ENCODE measurements around the gene BNIP2. TPM values are rescaled to one million over a fixed set of nuclear protein-coding genes. Genes with fewer than 3 reads are reported as not detected.
A peak's percentile ranks its signal among the peaks of the same experiment; 100 is the strongest.

Gene BNIP2
- total RNA-seq, 1 experiment from 2014 or later = 43.5 TPM

GRCh38 chr15:59736181-59736580 lies 47.1 kb upstream of the BNIP2 start:
- Mint-ChIP-seq H3K4me1 (peaks cover 3% of the 10 kb centered on the region in 2 experiments; a peak in 3 of 4 replicates), H3K36me3 (ENCODE audit: insufficient read depth in 1 of 3, low read depth in 3 of 3) (no peaks in the 10 kb centered on the region), H3K4me3 (no peak overlapping the region), H3K27ac (no peak overlapping the region), H3K27me3 (ENCODE audit: low read depth) (no peaks in the 10 kb centered on the region; the same call in 1 of the 2 replicates), H3K9me3 (no peaks in the 10 kb centered on the region; a peak in 1 of 5 replicates)
- H2AFZ ChIP-seq (ENCODE audit: low read length) = no peak overlapping the region
- H3K4me2 ChIP-seq (ENCODE audit: insufficient read depth, insufficient read length, low read length) = no peak overlapping the region
- no peak overlapping the region for H3K27ac ChIP-seq (ENCODE audit: insufficient read length, low read depth, low read length)
- H3K9me3 ChIP-seq (ENCODE audit: control insufficient read depth, low read depth, low read length) = no peaks in the 10 kb centered on the region
- no peaks in the 10 kb centered on the region for H3K27me3 ChIP-seq (ENCODE audit: insufficient read depth, low read length)
- no peaks in the 10 kb centered on the region for H3K23me2 ChIP-seq (ENCODE audit: insufficient read length, low read depth, low read length, poor library complexity, severe bottlenecking)
- no peaks in the 10 kb centered on the region for H4K20me1 ChIP-seq (ENCODE audit: control insufficient read depth, insufficient read depth, insufficient read length)
- H2BK20ac ChIP-seq (ENCODE audit: low read depth, low read length, poor library complexity, severe bottlenecking) = no peak overlapping the region
- TF ChIP-seq CTCF (conservative IDR thresholded peaks at IDR 0.05) = peak; percentile 45
- H2BK5ac ChIP-seq (ENCODE audit: insufficient read length, low read length) = no peak overlapping the region
- H3K9ac ChIP-seq (ENCODE audit: extremely low read depth, insufficient read length, low read length) = no peak overlapping the region
- no peaks in the 10 kb centered on the region for H3K79me1 ChIP-seq (ENCODE audit: insufficient read depth, low read depth, low read length, poor library complexity, severe bottlenecking)
- H2BK12ac ChIP-seq (ENCODE audit: insufficient read length, low read depth, low read length) = no peak overlapping the region
- no peak overlapping the region for H3K14ac ChIP-seq (ENCODE audit: insufficient read depth, low read length)
- H3K4me1 ChIP-seq (ENCODE audit: insufficient read depth, low read length) = no peaks in the 10 kb centered on the region
- no peak overlapping the region for H3K4ac ChIP-seq (ENCODE audit: low read depth, low read length)
- H4K5ac ChIP-seq (ENCODE audit: insufficient read length, low read depth, low read length) = no peak overlapping the region
- no peak overlapping the region for H2BK120ac ChIP-seq (ENCODE audit: low read depth, low read length, poor library complexity, severe bottlenecking)
- no peak overlapping the region for H3K18ac ChIP-seq (ENCODE audit: insufficient read length, low read depth, low read length)
- no peak overlapping the region for H3T11ph ChIP-seq (ENCODE audit: low read length)
- H3K79me2 ChIP-seq (ENCODE audit: insufficient read depth, low read length) = no peaks in the 10 kb centered on the region
- H3K23ac ChIP-seq (ENCODE audit: insufficient read length, low read depth, low read length) = no peak overlapping the region
- H4K8ac ChIP-seq (replicated peaks; ENCODE audit: insufficient read length, low read depth, low read length) = no peak overlapping the region
- no peak overlapping the region for H4K91ac ChIP-seq (ENCODE audit: insufficient read length, low read depth, low read length)
- no peak overlapping the region for H2BK15ac ChIP-seq (ENCODE audit: low read depth, low read length)
- H2AK5ac ChIP-seq (ENCODE audit: insufficient read length, low read length) = no peak overlapping the region
- H3K56ac ChIP-seq (ENCODE audit: insufficient read length, low read depth, low read length) = no peak overlapping the region
- no CpG with 5 or more reads among the region's 7 CpGs for WGBS (ENCODE audit: extremely low coverage, insufficient read length, low lambda C conversion rate)
- peak; percentile 35 for DNase-seq
